ENCODE data around the gene ANKMY1.

GRCh38 chr2:240589375-240589774 is 31.6 kb upstream of the ANKMY1 start:
- TF ChIP-seq, protein P1, sequence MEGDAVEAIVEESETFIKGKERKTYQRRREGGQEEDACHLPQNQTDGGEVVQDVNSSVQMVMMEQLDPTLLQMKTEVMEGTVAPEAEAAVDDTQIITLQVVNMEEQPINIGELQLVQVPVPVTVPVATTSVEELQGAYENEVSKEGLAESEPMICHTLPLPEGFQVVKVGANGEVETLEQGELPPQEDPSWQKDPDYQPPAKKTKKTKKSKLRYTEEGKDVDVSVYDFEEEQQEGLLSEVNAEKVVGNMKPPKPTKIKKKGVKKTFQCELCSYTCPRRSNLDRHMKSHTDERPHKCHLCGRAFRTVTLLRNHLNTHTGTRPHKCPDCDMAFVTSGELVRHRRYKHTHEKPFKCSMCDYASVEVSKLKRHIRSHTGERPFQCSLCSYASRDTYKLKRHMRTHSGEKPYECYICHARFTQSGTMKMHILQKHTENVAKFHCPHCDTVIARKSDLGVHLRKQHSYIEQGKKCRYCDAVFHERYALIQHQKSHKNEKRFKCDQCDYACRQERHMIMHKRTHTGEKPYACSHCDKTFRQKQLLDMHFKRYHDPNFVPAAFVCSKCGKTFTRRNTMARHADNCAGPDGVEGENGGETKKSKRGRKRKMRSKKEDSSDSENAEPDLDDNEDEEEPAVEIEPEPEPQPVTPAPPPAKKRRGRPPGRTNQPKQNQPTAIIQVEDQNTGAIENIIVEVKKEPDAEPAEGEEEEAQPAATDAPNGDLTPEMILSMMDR (IDR thresholded peaks at IDR 0.05; ENCODE audit: insufficient read depth, low read length) = no peak
- TF ChIP-seq, protein P2, sequence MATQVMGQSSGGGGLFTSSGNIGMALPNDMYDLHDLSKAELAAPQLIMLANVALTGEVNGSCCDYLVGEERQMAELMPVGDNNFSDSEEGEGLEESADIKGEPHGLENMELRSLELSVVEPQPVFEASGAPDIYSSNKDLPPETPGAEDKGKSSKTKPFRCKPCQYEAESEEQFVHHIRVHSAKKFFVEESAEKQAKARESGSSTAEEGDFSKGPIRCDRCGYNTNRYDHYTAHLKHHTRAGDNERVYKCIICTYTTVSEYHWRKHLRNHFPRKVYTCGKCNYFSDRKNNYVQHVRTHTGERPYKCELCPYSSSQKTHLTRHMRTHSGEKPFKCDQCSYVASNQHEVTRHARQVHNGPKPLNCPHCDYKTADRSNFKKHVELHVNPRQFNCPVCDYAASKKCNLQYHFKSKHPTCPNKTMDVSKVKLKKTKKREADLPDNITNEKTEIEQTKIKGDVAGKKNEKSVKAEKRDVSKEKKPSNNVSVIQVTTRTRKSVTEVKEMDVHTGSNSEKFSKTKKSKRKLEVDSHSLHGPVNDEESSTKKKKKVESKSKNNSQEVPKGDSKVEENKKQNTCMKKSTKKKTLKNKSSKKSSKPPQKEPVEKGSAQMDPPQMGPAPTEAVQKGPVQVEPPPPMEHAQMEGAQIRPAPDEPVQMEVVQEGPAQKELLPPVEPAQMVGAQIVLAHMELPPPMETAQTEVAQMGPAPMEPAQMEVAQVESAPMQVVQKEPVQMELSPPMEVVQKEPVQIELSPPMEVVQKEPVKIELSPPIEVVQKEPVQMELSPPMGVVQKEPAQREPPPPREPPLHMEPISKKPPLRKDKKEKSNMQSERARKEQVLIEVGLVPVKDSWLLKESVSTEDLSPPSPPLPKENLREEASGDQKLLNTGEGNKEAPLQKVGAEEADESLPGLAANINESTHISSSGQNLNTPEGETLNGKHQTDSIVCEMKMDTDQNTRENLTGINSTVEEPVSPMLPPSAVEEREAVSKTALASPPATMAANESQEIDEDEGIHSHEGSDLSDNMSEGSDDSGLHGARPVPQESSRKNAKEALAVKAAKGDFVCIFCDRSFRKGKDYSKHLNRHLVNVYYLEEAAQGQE (IDR thresholded peaks at IDR 0.05; ENCODE audit: insufficient replicate concordance, low read depth) = no peak
- no peak for TF ChIP-seq GABPA (IDR thresholded peaks at IDR 0.05; ENCODE audit: low read depth)
- TF ChIP-seq POLR2AphosphoS5 (IDR thresholded peaks at IDR 0.05; ENCODE audit: low read depth) = no peak
